BJ (cell line): ENCODE results near the gene CD244. TPM values are rescaled to one million over a fixed set of nuclear protein-coding genes. Genes with fewer than 3 reads are reported as not detected.

ENCODE experiments used
- CTCF ChIA-PET: fragments of 350-600 bp; formaldehyde crosslinking; extraction: SDS; loops from one replicate; lab custom pipeline; 2021; ENCODE audit warnings: antibody characterized with exemption, inconsistent platforms; lab: Yijun Ruan, JAX
- POLR2A ChIA-PET: fragments of 300-600 bp; sonication (Branson Sonifier 250); formaldehyde crosslinking; extraction: SDS; loops from one replicate; lab custom pipeline; 2021; ENCODE audit warnings: antibody characterized with exemption; lab: Charles Lee
- DNase-seq: peaks from one replicate; pipeline ENCODE4 v3.0.0-alpha.2; 2011; ENCODE audit warnings: low read depth
- H3K27me3 ChIP-seq: 2 replicates; pipeline ENCODE4 v1.6.0; 2011; ENCODE audit warnings: low read length; ENCODE audit not compliant: control insufficient read depth, insufficient read depth
- H3K36me3 ChIP-seq: 2 replicates; pipeline ENCODE4 v1.5.1; 2011; ENCODE audit warnings: low read length; ENCODE audit not compliant: control insufficient read depth, insufficient read depth
- H3K4me3 ChIP-seq: 2 replicates; pipeline ENCODE4 v1.5.1; 2011; ENCODE audit warnings: low read depth, mild to moderate bottlenecking, control low read depth, low read length
- CTCF ChIP-seq: IDR thresholded peaks from 2 replicates; pipeline ENCODE4 v1.5.1; 2011; ENCODE audit warnings: low read depth, mild to moderate bottlenecking, control low read depth, inconsistent platforms, low read length, moderate library complexity; ENCODE audit not compliant: insufficient read depth
- polyA plus RNA-seq: library from polyadenylated mRNA; depleted of rRNA; stranded (reverse); fragments of >200 nt; gene quantifications from 2 replicates; pipeline ENCODE4 v1.2.3, GENCODE V29; 2011

CD244 gene
- polyA plus RNA-seq, 1 experiment: not detected

- no peaks in the 10 kb centered on the region for H3K36me3 ChIP-seq
- no peak overlapping the region for H3K4me3 ChIP-seq
- CTCF ChIA-PET: interaction anchor here (1.5 kb wide), 2 partner anchors 23 to 130 kb away, joined by 3 to 4 read pairs; no protein-coding TSS in a partner anchor
- POLR2A ChIA-PET: no interaction called here
- no peak for DNase-seq
- 0 out of 2 replicates have a peak, but pooled peaks have one; percentile 20 for TF ChIP-seq CTCF
- H3K27me3 ChIP-seq: no peaks in the 10 kb centered on the region
These were observed 41.1 kb downstream of the CD244 start for GRCh38 chr1:160821627-160822026.

- POLR2A ChIA-PET: no interaction called here
- Histone ChIP-seq H3K4me3 (no peak overlapping the region), H3K36me3 (no peaks in the 10 kb centered on the region), H3K27me3 (no peaks in the 10 kb centered on the region)
- TF ChIP-seq CTCF: no peak
- DNase-seq: no peak
- CTCF ChIA-PET: no interaction called here
These were observed 43.5 kb downstream of the CD244 start for GRCh38 chr1:160819186-160819585.

GRCh38 chr1:160818207-160818937, 44.3 kb downstream of the CD244 start:
- H3K36me3 ChIP-seq: no peaks in the 10 kb centered on the region
- POLR2A ChIA-PET: no interaction called here
- CTCF ChIA-PET: no interaction called here
- no peak for DNase-seq
- no peak overlapping the region for H3K4me3 ChIP-seq
- no peak for TF ChIP-seq CTCF
- no peaks in the 10 kb centered on the region for H3K27me3 ChIP-seq

- ChIA-PET POLR2A (no interaction called here), CTCF (no interaction called here)
- TF ChIP-seq CTCF: no peak
- Histone ChIP-seq H3K36me3 (no peaks in the 10 kb centered on the region), H3K4me3 (no peak overlapping the region), H3K27me3 (no peaks in the 10 kb centered on the region)
- DNase-seq: no peak
These were observed 47.8 kb downstream of the CD244 start for GRCh38 chr1:160814856-160815255.

- CTCF ChIA-PET: no interaction called here
- POLR2A ChIA-PET: no interaction called here
- TF ChIP-seq CTCF: no peak
These were observed 48.4 kb downstream of the CD244 start for GRCh38 chr1:160814316-160814715.

More at GRCh38 chr1:160814316-160814715, 48.4 kb downstream of the CD244 start:
- Histone ChIP-seq H3K27me3 (no peaks in the 10 kb centered on the region), H3K4me3 (no peak overlapping the region), H3K36me3 (no peaks in the 10 kb centered on the region)
- DNase-seq: no peak
